MG63 (cell line): ENCODE data around the gene RACGAP1. TPM values are rescaled to one million over a fixed set of nuclear protein-coding genes. Genes with fewer than 3 reads are reported as not detected.

Source experiments
- DNase-seq: peaks from one replicate; pipeline ENCODE4 v3.0.0-alpha.2; 2020
- H3K27me3 ChIP-seq: fragments of 250-450 bp; sonication (Bioruptor Pico); 2 replicates; pipeline ENCODE4 v1.5.1; 2020; ENCODE audit warnings: mild to moderate bottlenecking, moderate library complexity
- H3K36me3 ChIP-seq: fragments of 250-450 bp; sonication (Bioruptor Pico); 2 replicates; pipeline ENCODE4 v1.5.1; 2020; ENCODE audit warnings: mild to moderate bottlenecking, moderate library complexity
- H3K4me3 ChIP-seq: fragments of 250-450 bp; sonication (Bioruptor Pico); 2 replicates; pipeline ENCODE4 v1.5.1; 2020; ENCODE audit warnings: mild to moderate bottlenecking, moderate library complexity
- H3K9me3 ChIP-seq: fragments of 250-450 bp; sonication (Bioruptor Pico); 2 replicates; pipeline ENCODE4 v1.5.1; 2020; ENCODE audit warnings: mild to moderate bottlenecking, moderate library complexity
- total RNA-seq: library from RNA; depleted of rRNA; stranded (reverse); fragments of >200 nt; shearing (Covaris generic); gene quantifications from 2 replicates; pipeline ENCODE4 v1.2.3, GENCODE V29; 2014; ENCODE audit warnings: low replicate concordance

RACGAP1 gene
- total RNA-seq, 1 experiment from 2014 or later, result 166 TPM

DNA sequence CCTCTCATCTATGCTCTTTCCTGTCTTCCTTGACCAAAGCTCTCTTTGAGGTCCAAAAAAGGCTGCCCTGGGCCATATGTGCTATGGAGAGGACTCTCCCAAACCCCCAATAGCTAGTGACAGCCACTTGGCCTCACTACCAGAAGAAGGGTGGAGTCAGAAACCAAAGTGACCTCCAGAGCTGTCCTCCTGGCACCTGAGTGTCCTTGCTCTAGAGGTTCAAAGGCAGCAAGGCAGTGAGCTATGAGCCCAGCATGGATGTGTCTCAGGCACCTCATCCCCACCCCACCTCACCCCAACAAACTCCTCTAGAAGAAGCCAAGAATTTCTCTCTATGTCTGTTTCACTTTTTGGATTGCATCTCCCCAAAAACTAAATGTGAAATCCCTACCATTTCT, 67.7 kb downstream of the RACGAP1 start:
- no peaks in the 10 kb centered on the region for H3K9me3 ChIP-seq
- H3K4me3 ChIP-seq, result no peak overlapping the region
- no peaks in the 10 kb centered on the region for H3K27me3 ChIP-seq
- DNase-seq, result no peak
- H3K36me3 ChIP-seq, result no peaks in the 10 kb centered on the region

DNA sequence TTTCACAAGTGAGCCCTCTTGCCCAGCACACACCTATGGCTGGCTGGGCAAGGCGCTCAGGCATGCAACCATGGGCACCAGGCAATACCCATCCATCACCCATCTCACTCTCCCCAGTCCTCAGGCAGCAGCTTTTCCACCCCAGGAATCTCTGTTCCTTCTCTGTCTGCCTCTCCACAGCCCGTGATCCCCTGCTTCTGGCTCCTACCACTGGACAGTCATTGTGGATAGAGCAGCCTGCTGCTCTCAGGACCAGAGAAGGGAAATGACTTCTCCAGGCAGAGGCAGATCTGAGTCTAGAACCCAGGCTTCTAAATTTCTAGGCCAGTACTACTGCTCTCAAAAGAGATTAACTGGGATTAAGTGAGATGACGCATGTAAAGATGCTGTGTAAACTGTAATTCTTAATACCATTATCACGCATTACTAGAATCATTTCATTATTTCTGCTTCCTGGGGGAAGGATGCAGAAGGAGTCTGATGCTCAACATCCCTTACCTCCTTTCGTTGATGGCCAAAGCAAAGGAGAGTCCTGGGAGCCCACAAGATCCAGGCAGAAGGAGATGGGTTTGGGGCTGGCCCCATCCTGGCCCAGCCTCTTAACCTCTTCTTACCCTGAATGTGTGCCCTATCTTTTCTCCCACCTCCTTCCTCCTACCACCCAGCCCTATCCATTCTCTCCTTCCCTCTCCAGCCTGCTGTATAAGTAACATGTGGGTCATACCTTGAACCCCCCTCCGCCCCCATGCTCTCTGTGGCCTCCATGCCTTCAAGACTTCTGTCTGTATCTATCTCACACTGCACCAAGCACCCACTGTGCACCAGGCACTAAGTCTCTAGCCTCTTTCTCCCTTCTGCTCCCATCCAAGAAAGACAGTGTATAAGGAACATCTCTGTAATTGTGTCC, 68.4 kb downstream of the RACGAP1 start:
- Histone ChIP-seq H3K9me3 (no peaks in the 10 kb centered on the region), H3K36me3 (no peaks in the 10 kb centered on the region), H3K27me3 (no peaks in the 10 kb centered on the region), H3K4me3 (no peak overlapping the region)
- no peak for DNase-seq

GRCh38 chr12:49955899-49956662, 69.2 kb downstream of the RACGAP1 start:
- Histone ChIP-seq H3K4me3 (no peak overlapping the region), H3K9me3 (no peaks in the 10 kb centered on the region), H3K27me3 (no peaks in the 10 kb centered on the region), H3K36me3 (no peaks in the 10 kb centered on the region)
- no peak for DNase-seq

- Histone ChIP-seq H3K27me3 (no peaks in the 10 kb centered on the region), H3K4me3 (no peak overlapping the region), H3K9me3 (no peaks in the 10 kb centered on the region), H3K36me3 (no peaks in the 10 kb centered on the region)
- DNase-seq, result no peak
These were observed 70.1 kb downstream of the RACGAP1 start for GRCh38 chr12:49954863-49955830.

GRCh38 chr12:49953961-49954846, 71.1 kb downstream of the RACGAP1 start:
- Histone ChIP-seq H3K4me3 (no peak overlapping the region), H3K36me3 (no peaks in the 10 kb centered on the region), H3K27me3 (no peaks in the 10 kb centered on the region), H3K9me3 (no peaks in the 10 kb centered on the region)
- no peak for DNase-seq

DNA sequence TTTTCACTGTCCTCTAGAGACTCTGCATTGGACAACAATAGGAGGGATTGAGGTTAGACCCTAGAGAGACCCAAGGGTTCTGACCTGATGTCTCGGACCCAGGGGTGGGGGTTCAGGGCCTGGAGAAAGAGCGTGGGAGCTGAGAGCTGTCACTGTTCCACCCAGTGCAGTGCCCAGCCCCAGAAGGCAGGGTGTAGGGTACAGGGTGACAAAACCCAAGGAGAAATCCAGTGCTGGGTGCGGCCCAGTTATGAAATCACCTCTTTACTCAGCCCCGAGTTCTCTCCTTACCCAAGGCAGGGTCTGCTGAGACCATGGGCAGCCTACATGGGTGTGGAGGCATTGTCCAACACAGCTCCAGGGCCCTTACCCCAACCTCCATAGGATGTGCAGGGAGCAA, 72.1 kb downstream of the RACGAP1 start:
- no peak for DNase-seq
- no peak overlapping the region for H3K4me3 ChIP-seq
- no peaks in the 10 kb centered on the region for H3K9me3 ChIP-seq
- no peaks in the 10 kb centered on the region for H3K27me3 ChIP-seq
- no peaks in the 10 kb centered on the region for H3K36me3 ChIP-seq

DNA sequence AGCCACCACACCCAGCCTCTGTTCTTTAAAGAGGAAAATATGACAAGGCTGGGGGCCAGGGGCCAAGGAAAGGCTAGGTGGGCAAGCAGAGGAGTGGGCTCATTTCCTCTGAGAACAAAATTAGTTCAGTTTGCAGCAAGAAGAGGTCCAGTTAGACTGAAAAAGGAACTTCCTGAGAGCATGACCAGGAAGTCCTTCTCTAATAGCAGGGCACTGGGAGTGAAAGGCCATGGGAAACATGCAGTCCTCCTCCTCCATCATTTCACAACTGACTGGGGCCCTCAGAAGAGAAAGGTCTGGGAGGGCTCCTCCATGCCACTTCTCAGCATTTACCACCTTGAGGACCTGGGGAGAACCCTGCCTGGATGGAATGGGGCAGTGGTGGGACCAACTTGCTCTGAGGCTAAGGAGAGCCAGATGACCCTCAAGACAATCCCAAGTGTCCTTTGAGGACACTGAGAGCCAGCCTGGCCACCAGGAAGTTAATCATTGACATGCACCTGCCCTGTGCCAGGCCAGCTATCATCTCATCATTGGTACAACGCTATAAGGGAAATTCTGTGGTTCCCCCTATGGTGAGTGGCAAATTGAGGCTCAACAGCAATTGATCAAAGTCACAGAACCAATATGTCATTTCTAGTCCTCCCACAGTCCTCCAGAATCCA, 72.8 kb downstream of the RACGAP1 start:
- Histone ChIP-seq H3K27me3 (no peaks in the 10 kb centered on the region), H3K9me3 (no peaks in the 10 kb centered on the region), H3K36me3 (no peaks in the 10 kb centered on the region), H3K4me3 (no peak overlapping the region)
- DNase-seq, result no peak

DNA sequence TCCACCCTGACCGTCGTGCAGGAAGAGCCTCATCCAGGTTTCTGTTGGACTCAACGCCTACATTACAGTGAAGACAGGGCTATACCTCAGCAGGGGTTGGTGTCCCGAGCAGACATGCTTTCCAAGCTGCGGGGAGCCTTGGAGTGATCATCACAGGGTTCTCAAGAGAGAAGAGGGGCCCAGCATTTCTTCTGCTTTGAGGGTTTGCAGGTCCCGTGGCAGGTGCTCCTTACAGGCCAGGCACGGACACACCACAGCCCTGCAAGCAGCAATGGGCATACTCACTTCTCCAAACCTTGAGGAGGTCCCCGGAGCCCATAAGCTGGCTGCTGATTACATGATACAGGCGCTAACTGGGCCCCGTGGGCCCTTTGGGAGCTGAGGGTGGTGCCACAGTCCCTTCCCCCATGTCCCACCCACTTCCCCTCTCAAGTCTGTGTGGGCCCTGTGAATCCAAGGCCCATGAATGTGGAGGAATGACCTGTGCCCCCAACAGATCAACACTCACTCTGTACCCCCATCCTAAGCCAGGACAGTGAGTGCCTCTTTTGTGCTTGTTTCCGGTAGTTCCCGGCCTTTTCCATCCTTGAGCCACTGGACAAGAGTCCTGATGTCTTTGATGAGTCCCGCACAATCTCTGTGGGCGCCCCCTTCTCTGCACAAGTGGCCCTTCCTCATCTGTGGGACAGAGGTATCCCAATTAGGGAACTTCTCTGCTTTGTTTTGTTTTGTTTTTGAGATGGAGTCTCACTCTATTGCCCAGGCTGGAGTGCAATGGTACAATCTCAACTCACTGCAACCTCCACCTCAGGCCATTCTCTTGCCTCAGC, 73.7 kb downstream of the RACGAP1 start:
- no peak for DNase-seq
- H3K4me3 ChIP-seq, result no peak overlapping the region
- no peaks in the 10 kb centered on the region for H3K36me3 ChIP-seq
- no peaks in the 10 kb centered on the region for H3K27me3 ChIP-seq
- H3K9me3 ChIP-seq, result no peaks in the 10 kb centered on the region

GRCh38 chr12:49950273-49951251, 74.7 kb downstream of the RACGAP1 start, which contains the start of gene AQP2:
Gene AQP2, plus strand, starts transcription at chr12:49950737. Its CDS starts 94 bp downstream, at chr12:49950831.
- Histone ChIP-seq H3K27me3 (no peaks in the 10 kb centered on the region), H3K36me3 (no peaks in the 10 kb centered on the region)

GRCh38 chr12:49949866-49950265, 75.4 kb downstream of the RACGAP1 start:
- Histone ChIP-seq H3K36me3 (no peaks in the 10 kb centered on the region), H3K9me3 (no peaks in the 10 kb centered on the region), H3K27me3 (no peaks in the 10 kb centered on the region), H3K4me3 (no peak overlapping the region)
- no peak for DNase-seq

More at GRCh38 chr12:49950273-49951251, 74.7 kb downstream of the RACGAP1 start, which contains the start of gene AQP2:
- DNase-seq, result no peak
- no peaks in the 10 kb centered on the region for H3K9me3 ChIP-seq
- no peak within 1 kb of the TSS for H3K4me3 ChIP-seq

GRCh38 chr12:49948866-49949845, 76.1 kb downstream of the RACGAP1 start:
- DNase-seq, result no peak
- no peaks in the 10 kb centered on the region for H3K36me3 ChIP-seq
- H3K27me3 ChIP-seq, result no peaks in the 10 kb centered on the region
- H3K4me3 ChIP-seq, result no peak overlapping the region
- no peaks in the 10 kb centered on the region for H3K9me3 ChIP-seq

DNA sequence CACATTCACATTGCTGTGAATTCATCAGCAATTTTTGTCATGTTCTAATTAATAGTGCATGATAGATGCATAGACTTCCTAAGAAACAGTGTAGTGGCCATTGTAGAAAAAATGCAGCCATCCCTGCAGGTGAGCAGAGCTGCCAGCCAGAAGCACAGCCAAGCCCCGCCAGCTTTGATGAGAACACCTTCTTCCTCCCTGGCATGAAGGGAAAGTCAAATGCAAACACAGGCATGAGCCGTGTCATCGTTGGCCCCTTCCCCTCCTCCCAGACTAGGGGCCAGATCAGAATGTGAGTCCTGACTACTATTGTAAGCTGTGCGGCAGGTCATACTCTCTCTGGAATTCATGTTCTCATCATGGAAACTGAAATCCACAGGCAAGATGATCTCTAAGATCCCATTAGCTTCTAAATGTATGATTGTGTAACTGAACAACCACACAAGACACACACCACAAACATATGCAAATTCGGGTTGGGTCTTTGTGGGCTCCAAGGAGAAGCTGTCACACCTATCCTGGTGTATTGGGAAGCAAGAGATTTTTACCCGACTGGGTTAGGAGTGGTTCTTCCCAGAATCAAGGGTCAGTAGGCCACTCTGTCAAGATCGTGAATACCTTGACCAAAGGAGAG, 77.6 kb downstream of the RACGAP1 start:
- H3K36me3 ChIP-seq, result no peaks in the 10 kb centered on the region
- no peaks in the 10 kb centered on the region for H3K9me3 ChIP-seq
- DNase-seq, result no peak
- no peak overlapping the region for H3K4me3 ChIP-seq
- H3K27me3 ChIP-seq, result no peaks in the 10 kb centered on the region
